Testis (tissue), 2 donors: ENCODE data around the gene MAP7D1.

ENCODE experiments used
- POLR2A ChIP-seq: fragments of 450-650 bp; IDR thresholded peaks from one replicate; pipeline ENCODE4 v1.6.1; 2017; ENCODE audit warnings: antibody characterized with exemption, mild to moderate bottlenecking, moderate library complexity
- TF ChIP-seq, protein P1 (sequence below), 3 experiments: fragments of 450-650 bp in 2 of 3; fragments of 200-600 bp in 1 of 3; sonication (generic) in 1 of 3; IDR thresholded peaks; one replicate each; pipeline ENCODE4 v1.5.1; 2016 to 2019; ENCODE audit warnings: antibody characterized with exemption in 3 of 3, mild to moderate bottlenecking in 2 of 3, moderate library complexity in 1 of 3

DNA sequence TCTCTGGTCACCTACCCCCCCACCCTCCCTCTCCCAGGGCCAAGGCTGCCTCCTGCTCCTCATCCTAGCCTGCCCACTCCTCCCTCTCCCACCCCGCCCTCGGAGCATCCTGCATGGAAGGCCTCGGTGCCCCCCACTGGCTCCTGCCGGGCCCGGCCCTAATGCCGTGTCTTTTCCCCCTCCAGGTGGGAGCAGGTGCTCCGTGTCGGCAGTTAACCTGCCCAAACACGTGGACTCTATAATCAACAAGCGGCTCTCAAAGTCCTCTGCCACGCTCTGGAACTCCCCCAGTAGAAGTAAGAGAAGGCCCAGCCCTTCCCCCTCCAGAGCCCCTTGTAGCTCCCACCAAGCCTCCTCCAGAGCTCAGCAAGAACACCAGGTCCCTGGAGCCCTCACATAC lies 18.8 kb downstream of the MAP7D1 start:
- TF ChIP-seq, protein P1, sequence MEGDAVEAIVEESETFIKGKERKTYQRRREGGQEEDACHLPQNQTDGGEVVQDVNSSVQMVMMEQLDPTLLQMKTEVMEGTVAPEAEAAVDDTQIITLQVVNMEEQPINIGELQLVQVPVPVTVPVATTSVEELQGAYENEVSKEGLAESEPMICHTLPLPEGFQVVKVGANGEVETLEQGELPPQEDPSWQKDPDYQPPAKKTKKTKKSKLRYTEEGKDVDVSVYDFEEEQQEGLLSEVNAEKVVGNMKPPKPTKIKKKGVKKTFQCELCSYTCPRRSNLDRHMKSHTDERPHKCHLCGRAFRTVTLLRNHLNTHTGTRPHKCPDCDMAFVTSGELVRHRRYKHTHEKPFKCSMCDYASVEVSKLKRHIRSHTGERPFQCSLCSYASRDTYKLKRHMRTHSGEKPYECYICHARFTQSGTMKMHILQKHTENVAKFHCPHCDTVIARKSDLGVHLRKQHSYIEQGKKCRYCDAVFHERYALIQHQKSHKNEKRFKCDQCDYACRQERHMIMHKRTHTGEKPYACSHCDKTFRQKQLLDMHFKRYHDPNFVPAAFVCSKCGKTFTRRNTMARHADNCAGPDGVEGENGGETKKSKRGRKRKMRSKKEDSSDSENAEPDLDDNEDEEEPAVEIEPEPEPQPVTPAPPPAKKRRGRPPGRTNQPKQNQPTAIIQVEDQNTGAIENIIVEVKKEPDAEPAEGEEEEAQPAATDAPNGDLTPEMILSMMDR (IDR thresholded peaks at IDR 0.05), result no peak
- TF ChIP-seq POLR2A, result no peak
